GM12891 (cell line): Measurements from ENCODE around the gene GID8.
A peak's percentile ranks its signal among the peaks of the same experiment; 100 is the strongest.

ENCODE experiments used
- DNase-seq: peaks from one replicate; pipeline ENCODE4 v3.0.0; 2011; ENCODE audit warnings: low spot score; ENCODE audit not compliant: insufficient read length
- FAIRE-seq: peaks from 2 replicates; lab custom pipeline; 2011; peaks lifted over from hg19 to GRCh38; lab: Jason Lieb, UNC
- PAX5 ChIP-seq: IDR thresholded peaks from 2 replicates; pipeline ENCODE4 v1.6.1; 2011; ENCODE audit warnings: low read length, moderate library complexity, mild to moderate bottlenecking; ENCODE audit not compliant: insufficient read depth, severe bottlenecking
- POLR2A ChIP-seq: IDR thresholded peaks from 2 replicates; pipeline ENCODE4 v1.6.1; 2011; ENCODE audit warnings: low read depth, low read length, control low read depth
- POLR2AphosphoS5 ChIP-seq: IDR thresholded peaks from 2 replicates; pipeline ENCODE4 v1.6.1; 2011; ENCODE audit warnings: low read depth, low read length, control low read depth
- POU2F2 ChIP-seq: IDR thresholded peaks from 2 replicates; pipeline ENCODE4 v1.6.1; 2011; ENCODE audit warnings: low read depth, mild to moderate bottlenecking, control low read depth, low read length, moderate library complexity
- SPI1 ChIP-seq: IDR thresholded peaks from 2 replicates; pipeline ENCODE4 v1.6.1; 2011; ENCODE audit warnings: low read depth, low read length, control low read depth
- TAF1 ChIP-seq: IDR thresholded peaks from 2 replicates; pipeline ENCODE4 v1.6.1; 2011; ENCODE audit warnings: low read depth, low read length, control low read depth

The GID8 gene

DNA sequence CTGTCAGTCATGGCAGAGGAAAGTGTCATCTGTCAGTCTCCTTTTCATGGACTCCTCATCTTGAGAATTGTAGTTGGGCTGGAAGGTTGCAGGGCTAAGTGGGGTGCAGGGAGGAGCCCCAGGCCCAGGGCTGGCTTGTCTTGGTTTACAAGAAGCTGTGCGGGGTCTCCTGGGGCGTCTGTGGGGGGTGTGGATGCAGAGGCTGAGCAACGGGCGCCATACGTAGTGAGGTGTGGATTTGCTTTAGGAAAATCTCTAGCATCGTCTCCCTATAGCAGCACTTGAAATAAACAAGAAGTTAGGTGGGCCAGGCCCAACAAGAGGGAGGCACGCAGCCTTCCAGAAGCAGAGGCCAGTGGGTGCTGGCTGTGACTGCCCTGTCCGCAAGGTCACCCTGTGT lies 12.8 kb downstream of the GID8 start:
- FAIRE-seq (no peak), DNase-seq (no peak)
- TF ChIP-seq PAX5 (no peak), POLR2A (no peak), SPI1 (no peak), TAF1 (no peak), POU2F2 (no peak)

- DNase-seq, result no peak
- FAIRE-seq, result no peak
- TF ChIP-seq POU2F2, result no peak
- TF ChIP-seq SPI1, result no peak
- no peak for TF ChIP-seq POLR2AphosphoS5
- no peak for TF ChIP-seq POLR2A
- TF ChIP-seq PAX5, result no peak
- no peak for TF ChIP-seq TAF1
Observed at GRCh38 chr20:62951143-62951895, 13.4 kb downstream of the GID8 start.

GRCh38 chr20:62951896-62952372 lies 14.0 kb downstream of the GID8 start:
- DNase-seq (no peak), FAIRE-seq (no peak)
- TF ChIP-seq POLR2A, result no peak
- TF ChIP-seq POU2F2, result no peak
- no peak for TF ChIP-seq SPI1
- no peak for TF ChIP-seq TAF1
- TF ChIP-seq POLR2AphosphoS5, result no peak
- TF ChIP-seq PAX5, result no peak

DNA sequence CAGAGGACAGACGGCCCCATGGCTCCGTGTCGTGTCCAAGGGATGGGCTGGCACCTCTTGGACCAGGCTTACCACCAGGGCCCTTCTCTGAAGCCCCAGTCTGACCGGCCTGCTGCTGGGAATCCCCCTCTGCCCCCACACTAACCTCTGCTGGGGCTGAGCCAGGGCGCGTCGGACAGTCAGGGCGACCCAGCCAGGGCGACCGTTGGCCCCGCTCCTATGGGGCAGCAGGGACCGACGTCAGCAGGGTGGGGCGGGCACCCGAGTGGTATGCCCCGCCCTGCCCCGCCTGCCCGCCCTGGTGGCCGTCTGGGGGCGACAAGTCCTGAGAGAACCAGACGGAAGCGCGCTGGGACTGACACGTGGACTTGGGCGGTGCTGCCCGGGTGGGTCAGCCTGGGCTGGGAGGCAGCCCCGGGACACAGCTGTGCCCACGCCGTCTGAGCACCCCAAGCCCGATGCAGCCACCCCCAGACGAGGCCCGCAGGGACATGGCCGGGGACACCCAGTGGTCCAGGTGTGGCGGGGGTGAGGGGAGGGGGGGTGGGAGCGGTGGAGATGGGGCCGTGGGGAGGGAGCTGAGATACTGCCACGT lies 14.5 kb downstream of the GID8 start, which contains the start of gene SLC17A9:
Gene SLC17A9, plus strand, starts transcription at position 337 of the 595 bp plus-strand sequence. Its CDS starts 122 bp downstream, at position 459.
- FAIRE-seq (peak; percentile 85), DNase-seq (peak; percentile 86)
- TF ChIP-seq POLR2A (0 out of 2 replicates have a peak, but pooled peaks have one; percentile 36), TAF1 (no peak), POLR2AphosphoS5 (peak; percentile 68; the same call in 1 of the 2 replicates)

DNA sequence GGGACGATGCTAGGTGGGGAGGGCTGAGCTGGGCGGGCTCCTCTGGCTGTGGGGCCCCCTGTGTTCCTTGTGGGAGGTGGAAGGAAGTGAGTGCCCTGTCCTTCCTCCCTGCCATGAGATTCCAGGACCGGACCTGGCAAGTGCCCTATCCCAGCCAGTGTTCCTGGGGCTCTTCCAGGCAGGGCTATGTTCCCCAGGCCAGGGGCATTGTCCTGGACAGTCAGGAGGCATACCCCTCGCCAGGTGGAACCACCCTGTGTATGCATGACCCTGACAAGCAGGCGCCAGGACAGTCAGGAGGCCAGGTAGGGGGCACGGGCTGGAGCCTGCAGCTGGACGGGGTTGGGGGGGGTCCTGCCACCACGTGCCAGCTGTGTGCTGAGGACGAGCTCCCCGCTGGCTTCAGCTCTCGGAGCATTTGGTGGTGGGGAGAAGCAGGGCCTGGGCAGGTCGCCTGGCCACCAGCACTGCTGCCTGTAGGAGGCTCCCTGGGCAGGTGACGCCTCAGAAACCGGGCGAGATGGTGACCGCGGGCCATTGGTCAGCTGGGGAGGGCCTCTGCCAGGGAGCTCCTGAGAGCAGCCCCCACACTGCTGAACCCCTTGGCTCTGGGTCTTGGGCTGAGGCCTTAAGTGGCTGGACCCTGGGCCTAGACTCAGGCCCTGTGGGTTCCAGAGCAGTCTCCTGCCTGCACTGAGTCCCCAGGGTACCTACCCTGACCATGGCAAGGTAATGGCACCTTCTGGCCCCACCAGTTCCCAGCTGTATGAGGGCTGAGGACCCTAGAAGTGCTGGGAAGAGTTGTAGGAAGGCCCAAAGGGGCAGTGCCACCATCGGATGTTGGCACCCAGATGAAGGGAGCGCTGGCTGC lies 15.3 kb downstream of the GID8 start:
- no peak for FAIRE-seq
- DNase-seq, result no peak
- no peak for TF ChIP-seq POLR2A
- TF ChIP-seq POLR2AphosphoS5, result no peak; the same call in 1 of the 2 replicates
- TF ChIP-seq POU2F2, result no peak
- TF ChIP-seq PAX5, result no peak
- TF ChIP-seq SPI1, result no peak
- TF ChIP-seq TAF1, result no peak

- peak; percentile 82 for FAIRE-seq
- peak; percentile 95 for DNase-seq
- TF ChIP-seq SPI1 (peak; percentile 94), POLR2A (no peak), POU2F2 (no peak; the same call in 1 of the 2 replicates), TAF1 (peak; percentile 62; the same call in 1 of the 2 replicates), PAX5 (no peak), POLR2AphosphoS5 (no peak; the same call in 1 of the 2 replicates)
Observed at GRCh38 chr20:62953839-62954703, 16.1 kb downstream of the GID8 start.

DNA sequence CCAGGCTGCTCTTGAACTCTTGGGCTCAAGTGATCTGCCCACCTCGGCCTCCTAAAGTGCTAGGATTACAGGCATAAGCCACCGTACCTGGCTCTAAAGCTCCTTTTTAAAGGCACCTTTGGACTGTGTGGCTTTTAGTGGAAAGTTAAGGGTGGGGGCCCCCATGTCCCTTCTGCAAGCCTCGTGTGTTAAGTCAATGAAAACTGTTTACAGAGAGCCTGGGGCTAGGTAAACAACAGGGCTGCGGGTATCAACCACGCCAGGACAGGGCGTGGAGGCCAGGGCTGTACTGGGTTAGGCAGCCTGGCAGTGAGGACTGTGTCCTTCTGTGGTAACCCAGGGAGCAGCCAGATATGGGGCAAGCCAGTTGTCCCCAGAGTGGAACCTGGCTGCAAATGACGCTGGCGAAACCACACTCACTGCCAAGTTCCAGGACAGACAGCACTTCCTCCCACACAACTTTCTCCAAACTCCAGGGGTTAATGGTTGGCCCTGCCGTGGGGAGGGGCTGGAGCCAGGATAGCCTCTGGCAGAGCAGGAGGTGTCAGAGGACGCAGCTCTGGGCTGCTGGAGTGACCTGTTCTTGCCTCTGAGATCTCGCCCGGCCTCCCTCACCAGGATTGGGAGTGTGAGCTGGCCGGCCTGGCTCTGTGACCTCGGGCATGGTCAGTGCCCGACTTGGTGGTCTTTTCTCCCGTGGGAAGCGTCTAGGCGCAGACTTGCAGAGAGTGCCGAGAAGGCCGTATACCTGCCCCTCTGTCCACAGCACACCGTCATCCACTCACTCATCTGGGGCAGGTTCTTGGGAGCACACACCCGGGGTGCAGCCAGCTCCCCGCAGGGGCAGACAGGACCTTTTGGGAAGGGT lies 17.8 kb downstream of the GID8 start:
- FAIRE-seq (no peak), DNase-seq (no peak)
- no peak for TF ChIP-seq POU2F2
- TF ChIP-seq POLR2A, result no peak
- TF ChIP-seq POLR2AphosphoS5, result no peak
- TF ChIP-seq PAX5, result no peak
- no peak for TF ChIP-seq SPI1
- TF ChIP-seq TAF1, result no peak
